HG02970 (cell line): ENCODE measurements around the gene FAM174C.

ENCODE experiments used
- ATAC-seq: cut with Tn5 transposase; IDR thresholded peaks from one replicate; pipeline ENCODE4 v1.9.1; 2021; ENCODE audit warnings: mild to moderate bottlenecking, moderate library complexity, moderate number of reproducible peaks; ENCODE audit not compliant: unreplicated experiment, low FRiP score

Gene FAM174C

DNA sequence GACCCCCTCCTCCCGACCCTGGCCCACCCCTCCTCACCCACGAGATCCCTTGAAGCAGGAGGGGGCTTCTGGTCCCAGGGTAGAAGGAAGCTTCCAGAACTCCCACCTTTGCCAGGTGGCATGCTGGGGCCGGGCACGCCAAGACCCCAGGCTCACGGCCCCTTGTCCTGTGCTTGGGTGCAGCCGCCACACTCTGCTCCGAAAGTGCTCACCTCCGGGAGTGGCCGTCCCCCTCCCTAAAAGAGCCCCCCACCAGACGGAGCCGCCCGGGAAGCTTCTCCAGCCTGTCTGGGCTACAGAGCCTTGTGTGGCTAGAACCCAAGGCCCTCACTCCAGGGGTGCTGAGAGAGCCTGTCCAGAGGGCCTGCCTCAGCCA lies 8.6 kb downstream of the FAM174C start:
- no peak for ATAC-seq

- no peak for ATAC-seq
Observed at GRCh38 chr19:1284293-1284978, 9.1 kb downstream of the FAM174C start.

DNA sequence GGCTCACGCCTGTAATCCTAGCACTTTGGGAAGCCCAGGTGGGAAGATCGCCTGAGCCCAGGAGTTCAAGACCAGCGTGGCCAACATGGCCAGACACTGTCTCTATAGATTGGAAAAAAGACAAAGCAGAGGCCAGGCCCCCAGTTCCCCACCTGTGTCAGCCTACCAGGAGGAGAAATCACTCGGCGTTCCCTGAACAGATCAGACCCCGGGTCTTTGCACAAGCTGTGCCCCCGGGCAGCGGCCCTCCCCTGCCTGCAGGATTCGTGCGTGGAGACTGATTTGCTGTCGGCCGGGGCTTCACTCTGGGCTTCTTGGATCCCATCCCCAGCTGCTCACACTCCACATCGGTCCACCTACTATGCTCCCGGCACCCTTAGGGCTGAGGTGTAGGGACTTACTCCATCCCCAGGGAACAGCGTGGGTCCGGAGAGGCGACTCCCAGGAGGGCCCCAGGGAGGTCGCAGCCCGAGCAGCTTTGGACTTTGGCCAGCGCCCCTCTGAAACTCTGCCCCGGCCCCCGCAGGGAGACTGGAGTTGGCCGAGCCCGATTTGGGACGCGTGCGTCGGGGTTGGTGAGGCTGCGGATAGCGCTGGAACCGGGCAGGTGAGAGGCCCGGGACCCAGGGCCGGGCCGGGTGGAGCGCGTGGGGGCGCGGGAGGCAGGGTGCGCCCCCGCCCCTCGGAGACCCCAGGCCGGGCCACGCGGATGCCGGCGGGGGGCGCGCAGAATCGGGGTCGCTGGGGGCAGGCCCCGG lies 9.8 kb downstream of the FAM174C start:
- ATAC-seq: no peak

DNA sequence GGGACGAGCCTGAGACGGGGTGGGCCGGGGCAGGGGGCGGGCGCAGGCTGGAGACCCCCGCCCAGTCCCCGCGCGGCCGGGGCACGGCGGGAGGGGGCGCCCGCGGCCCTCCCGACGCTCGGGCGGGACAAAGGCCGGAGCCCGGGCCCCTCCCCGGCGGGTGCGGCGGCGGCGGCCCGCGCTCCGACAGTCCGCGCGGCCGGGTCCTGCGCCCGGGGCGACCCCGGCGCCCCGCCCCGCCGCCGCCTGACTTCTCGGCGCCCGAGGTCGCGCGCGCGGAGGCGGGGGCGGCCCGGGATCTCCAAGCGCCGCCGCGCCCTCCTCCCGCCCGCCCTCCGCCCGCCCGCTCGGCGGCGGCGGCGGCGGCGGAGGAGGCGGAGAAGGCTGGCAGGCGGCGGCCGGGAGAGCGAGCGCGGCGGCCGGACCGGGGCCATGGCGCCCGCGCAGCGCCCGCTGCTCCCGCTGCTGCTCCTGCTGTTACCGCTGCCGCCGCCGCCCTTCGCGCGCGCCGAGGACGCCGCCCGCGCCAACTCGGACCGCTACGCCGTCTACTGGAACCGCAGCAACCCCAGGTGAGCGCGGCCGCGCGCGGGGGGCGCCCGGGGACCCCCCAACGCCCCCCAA lies 10.5 kb downstream of the FAM174C start, which contains the start of gene EFNA2:
Gene EFNA2, plus strand, starts transcription at position 137 of the 624 bp plus-strand sequence. Its CDS starts 296 bp downstream, at position 433.
- no peak for ATAC-seq

GRCh38 chr19:1286487-1287353 lies 11.4 kb downstream of the FAM174C start:
- no peak for ATAC-seq

GRCh38 chr19:1287354-1288225 lies 12.3 kb downstream of the FAM174C start:
- no peak for ATAC-seq

- no peak for ATAC-seq
Observed at GRCh38 chr19:1288226-1288612, 12.9 kb downstream of the FAM174C start.

- no peak for ATAC-seq
Observed at GRCh38 chr19:1288833-1289685, 13.7 kb downstream of the FAM174C start.

GRCh38 chr19:1289686-1290025 lies 14.3 kb downstream of the FAM174C start:
- no peak for ATAC-seq

GRCh38 chr19:1290196-1290702 lies 14.9 kb downstream of the FAM174C start:
- ATAC-seq: no peak

DNA sequence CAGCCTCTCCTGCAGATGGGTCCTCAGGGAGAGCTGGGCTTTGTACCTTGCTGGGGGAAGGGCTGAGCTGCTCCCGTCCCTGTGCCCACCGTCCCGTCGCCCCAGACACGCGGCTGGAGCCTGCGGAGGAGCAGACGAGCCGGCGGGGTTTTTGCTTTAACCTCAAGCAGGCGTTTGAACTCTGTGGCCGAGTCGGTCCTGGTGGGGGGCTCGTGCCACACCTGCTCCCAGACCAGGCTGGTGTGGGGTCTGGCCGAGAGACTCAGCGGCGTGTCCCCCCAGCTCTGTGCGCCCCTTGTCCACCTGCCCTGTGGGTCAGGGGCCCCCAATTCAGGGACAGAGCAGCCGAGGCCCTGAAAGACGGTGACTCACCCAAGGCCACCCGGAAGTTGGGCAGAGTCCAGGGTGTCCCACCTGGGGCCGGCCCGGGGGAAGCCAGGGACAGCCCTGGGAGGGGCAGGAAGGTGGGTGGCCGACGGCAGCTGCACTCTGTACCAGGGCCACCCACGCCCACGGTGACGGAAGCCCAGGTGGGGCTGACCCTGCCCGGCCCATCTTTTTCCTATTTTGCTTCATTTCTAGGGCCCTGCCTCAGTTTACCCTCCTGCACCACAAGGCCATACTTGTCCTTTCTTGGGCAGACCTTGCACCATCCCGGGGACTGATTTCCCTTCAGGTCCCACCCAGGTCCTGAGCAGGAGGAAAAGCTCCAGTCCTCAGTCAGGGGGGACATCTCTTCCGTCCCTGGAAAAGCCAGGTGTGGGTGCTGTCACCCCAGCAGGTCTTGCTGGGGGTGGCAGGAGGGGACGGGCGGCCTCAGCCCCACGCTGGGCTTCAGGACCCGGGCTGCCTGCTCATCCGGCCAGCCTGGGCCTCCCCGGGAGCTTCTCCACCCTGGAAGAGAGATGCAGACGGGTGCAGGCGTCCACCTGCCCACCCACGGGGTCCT lies 15.6 kb downstream of the FAM174C start:
- ATAC-seq: no peak

- ATAC-seq: no peak
Observed at GRCh38 chr19:1291761-1292418, 16.6 kb downstream of the FAM174C start.

GRCh38 chr19:1292419-1293151 lies 17.3 kb downstream of the FAM174C start:
- no peak for ATAC-seq

- ATAC-seq: no peak
Observed at GRCh38 chr19:1293782-1294604, 18.7 kb downstream of the FAM174C start.

GRCh38 chr19:1294688-1295087 lies 19.4 kb downstream of the FAM174C start:
- ATAC-seq: no peak
